DMS 273 treated with DMSO at 0.1 percent for 48 hours (cell line): ENCODE data around the gene ID3.

Experiments
- DNase-seq: peaks from one replicate; lab custom pipeline; 2025; lab: John Stamatoyannopoulos, UW

ID3 gene

DNA sequence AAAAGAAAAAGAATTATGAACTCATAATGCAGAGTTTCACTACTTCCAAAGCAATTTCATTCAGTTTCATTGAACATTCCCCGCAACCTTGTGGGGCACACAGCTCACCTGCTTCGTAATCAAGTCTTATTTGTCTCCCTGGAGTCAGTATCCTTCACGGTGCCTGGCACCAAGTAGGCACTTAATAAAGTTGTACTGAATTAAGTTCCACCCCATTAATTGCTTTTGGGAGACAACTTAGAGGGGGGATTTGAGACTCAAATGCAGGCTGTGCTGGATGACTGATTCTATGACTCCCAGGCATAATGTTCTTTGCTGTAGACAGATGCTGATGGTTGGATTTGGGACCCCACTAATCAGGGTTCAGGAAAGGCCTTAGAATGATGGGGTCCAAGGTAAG is 6.5 kb upstream of the ID3 start:
- DNase-seq: no peak

DNA sequence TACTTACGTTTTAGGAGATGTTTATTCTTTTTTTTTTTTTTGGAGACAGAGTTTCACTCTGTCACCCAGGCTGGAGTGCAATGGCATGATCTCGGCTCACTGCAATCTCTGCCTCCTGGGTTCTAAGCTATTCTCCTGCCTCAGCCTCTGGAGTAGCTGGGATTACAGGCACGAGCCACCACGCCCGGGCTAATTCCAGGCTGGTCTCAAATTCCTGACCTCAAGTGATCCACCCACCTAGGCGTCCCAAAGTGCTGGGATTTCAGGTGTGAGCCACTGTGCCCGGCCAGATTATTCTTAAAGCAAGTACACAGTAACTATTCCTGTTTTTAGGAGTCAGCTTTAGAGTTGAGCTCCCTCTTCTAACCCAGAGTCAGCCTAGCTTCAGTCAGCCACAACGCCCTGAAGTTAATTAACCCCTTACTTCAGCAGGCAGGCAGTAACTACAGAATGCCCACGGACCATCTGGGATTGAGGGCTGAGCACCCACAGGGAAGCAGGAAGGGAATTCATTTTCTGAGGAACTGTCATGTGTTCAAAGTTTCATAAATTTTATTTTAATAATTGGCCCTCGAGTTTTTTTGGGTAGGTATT is 5.3 kb upstream of the ID3 start:
- no peak for DNase-seq

DNA sequence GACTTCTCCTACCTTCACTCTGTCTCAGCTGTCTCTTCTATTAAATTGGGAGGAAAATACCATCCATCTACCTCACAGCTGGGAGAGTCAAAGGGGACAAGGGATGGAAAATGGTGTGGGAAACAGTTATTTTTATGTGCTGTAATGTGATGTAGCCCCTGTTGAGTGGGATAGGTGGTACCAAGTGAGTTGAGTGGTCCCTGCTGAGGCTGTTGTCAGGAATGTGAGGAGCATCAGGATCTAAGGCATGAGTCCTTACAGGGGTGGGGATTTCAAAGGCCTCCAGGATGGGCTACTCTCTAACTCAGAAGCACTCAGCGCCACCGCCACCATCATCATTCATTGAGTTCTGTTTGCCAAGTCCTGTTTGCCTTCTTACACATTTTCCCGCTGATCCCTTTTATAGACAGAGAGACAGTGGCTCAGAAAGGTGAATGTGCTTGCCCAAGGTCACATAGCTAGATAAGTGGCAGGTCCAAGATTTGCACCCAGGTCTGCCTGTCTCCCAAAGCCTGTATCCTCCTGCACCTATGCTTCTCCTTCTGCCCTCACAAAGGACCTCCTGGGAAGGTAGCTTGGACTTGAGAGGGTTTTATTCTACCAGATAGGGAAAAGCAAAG is 4.6 kb upstream of the ID3 start:
- no peak for DNase-seq

DNA sequence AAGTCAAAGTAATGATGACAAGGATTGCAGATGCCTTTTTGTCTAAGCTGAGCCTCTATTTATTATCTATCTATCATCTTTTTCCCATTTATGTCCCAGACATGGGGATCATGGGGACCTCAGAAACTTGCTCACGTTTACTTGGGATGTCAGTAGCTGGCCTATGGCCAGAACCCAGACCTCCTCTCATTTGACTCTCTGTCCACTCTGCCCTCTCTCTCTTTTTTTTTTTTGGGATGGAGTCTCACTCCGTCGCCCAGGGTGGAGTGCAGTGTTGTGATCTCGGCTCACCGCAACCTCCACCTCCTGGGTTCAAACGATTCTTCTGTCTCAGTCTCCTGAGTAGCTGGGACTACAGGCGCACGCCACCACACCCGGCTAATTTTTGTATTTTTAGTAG is 3.7 kb upstream of the ID3 start:
- DNase-seq: no peak

DNA sequence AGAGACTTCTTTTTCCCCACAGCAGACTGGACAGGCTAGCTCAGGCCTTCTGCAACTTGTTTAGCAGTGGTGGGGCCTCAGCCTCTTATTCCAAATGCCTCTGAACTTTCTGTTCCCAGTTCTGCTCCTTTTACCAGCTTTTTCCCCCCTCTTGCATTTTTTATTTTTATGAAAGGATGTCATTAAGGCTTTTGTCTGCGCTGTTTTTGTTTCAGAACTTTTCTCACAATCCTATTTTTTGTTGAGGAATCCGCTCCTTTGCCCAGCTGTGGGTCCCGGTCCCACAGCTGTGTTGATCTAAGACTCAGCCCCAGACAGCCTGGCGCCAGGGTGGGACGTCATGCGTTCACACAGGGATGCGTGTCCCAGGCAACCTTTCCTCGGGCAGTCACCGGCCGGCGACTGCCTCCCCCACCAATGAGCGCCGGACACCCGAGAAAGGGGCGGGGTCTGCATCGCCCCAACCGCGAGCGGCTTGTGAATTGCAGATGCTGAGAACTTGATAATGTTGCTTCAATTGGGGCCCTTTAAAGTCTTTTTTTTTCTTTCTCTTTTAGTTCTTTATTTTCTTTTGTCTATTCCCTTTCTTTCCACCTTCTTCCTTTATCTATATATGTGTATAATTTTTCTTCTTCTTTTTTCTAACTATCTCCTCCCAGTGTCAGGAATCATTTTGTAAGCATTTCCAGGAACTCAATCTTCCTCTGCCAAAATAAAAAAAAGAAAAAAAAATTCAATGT is 3.0 kb upstream of the ID3 start:
- peak; percentile 93 for DNase-seq

DNA sequence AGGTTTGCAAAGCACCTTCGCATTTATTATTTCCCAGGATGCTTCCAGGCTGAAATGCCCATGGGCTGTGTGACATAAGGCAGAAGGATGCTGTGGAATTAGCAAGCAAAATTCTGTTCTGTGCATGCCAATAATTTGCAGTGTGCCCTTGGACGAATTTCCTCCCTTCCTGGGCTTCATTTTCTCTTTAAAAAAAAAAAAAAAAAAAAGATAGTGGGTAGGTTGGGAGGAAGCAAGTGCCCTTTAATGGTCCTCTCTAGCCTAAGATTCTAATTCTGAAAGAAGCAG is 2.5 kb upstream of the ID3 start:
- DNase-seq: no peak

DNA sequence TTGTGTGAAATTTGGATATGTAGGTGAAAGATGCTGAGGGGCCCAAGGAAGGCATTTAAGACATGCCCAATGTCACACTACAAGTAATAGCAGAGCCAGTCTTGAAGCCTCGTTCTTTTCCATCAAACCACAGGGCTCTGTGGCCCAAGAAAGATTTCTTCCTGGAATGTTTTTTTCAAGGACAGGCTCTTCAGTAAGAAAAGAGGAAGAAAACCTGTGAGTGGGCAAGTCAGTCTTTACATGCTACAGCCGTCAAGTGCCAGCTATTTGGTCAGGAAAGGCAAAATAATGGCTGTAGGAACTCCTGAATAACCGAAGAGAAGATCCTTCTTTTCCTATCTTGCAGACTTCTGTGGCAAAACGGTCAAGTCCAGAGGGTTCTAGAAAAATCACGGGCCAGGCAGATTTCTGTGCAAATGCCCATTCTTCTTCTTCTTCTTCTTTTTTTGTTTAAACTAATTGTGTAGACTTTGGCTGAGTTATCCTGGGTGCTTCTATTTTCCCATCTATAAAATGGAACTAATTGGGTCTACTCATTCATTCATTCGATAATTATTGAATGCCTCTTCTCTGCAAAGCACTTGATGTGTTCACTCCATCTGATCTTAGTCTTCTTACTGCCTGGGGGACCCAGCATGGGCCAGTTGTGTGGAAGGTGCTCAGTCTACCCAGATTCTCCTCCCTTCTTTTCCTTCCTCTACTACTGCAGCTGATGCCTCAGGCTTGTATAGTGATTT is 1.9 kb upstream of the ID3 start:
- DNase-seq: no peak

DNA sequence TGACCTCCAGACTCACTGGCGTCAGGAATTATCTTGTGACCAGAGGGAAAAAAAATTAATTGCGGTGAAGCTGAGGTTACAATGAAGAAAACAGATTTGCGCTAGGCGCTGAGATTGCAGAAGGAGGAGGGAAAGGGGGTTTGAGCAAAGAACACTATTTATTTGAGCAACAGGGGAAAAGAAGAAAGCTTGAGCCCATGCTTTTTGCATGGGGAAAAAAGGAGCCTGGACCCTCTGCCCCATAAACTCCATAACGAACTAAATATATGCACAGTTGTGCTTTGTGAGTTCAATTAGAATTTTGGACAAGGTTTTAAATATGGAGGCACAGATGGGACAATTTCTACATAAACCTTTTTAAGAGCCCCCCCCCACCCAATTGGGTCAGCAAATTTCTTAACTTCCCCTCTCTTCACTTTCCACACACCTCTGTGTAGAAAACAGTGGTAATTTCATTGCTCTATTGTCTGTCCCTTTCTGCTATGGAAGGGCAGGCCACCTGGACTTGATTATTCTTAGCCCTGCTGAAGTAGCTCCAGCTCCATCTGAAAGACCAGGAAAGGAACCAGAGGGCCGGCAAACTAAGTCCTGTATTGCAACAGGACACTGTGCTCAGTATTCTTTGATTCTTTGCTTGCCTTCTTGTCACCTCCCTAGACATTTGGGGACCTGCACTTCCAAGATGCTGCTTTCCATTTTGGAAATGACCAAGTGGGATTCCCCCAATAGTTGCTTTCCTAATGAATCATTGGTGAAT is 862 bp upstream of the ID3 start:
- no peak for DNase-seq

DNA sequence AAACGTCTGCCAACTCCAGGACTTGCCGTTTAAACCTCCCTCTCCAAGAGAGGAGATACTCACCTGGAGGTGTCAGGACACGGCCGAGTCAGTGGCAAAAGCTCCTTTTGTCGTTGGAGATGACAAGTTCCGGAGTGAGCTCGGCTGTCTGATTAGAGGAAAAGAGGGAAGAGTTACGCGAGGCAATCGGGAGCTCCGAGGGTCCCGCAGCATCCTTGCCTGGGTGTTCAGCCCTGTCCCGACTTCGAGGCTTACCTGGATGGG is 497 bp downstream of the ID3 start:
- DNase-seq: no peak

DNA sequence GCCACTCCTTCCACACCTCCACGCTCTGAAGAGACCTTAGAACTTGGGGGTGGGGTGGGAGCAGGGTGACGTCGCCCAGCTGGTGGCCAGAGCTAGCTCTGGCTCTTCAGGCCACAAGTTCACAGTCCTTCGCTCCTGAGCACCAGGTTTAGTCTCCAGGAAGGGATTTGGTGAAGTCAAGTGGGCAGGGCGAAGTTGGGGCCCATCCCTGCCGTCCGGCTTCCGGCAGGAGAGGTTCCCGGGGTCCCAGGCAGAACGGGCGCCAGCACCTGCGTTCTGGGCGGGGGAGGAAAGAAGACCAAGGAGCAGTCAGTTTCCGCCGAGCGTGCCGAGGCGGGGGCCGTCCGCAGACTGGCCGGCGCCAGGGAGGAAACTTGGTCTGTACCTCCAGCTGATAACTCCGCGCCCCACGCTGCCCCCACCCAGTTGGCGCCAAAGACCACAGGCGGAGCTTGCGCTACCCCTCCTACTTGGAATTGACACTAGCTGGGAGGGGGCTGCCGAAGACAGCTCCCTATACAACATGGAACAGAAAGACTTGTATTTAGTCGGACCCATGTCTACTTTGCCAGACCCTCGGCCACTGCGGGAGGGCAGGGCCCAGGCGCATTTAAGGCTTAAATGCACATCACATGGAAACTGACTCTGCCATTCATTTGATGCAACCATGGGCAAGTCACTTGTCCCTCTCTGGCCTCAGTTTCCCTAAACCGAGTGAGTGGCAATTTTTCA is 995 bp downstream of the ID3 start:
- peak; percentile 67 for DNase-seq

DNA sequence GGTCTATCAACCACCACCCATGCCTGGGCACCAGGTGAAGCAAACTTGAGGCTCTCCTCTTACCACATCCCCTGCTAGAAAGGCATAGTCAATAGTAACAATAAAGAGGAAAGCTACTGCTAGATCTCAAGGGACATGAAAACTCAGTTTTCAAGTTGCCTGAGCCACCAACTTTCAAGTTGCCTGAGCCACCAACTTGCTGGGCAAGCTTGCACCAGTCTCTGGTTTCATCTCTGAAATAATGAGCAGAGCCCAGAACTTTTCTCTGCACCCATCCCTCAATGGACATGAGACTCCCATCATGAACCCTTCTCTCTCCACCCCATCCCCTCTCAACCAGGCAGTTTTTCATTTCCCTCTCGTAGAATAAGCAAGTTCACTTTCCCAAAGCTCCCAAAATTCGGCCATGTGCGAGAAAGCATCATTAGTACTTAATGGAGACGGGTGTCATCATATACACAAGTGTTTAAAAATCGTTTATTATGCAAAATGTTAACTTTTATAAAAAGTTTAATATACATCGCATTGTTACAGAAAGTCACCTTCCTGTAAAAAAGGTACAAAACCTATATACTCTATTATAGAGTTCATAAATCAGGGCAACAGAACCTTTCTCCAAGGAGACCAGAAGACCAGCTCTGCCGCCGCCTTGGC is 1.7 kb downstream of the ID3 start:
- no peak for DNase-seq

DNA sequence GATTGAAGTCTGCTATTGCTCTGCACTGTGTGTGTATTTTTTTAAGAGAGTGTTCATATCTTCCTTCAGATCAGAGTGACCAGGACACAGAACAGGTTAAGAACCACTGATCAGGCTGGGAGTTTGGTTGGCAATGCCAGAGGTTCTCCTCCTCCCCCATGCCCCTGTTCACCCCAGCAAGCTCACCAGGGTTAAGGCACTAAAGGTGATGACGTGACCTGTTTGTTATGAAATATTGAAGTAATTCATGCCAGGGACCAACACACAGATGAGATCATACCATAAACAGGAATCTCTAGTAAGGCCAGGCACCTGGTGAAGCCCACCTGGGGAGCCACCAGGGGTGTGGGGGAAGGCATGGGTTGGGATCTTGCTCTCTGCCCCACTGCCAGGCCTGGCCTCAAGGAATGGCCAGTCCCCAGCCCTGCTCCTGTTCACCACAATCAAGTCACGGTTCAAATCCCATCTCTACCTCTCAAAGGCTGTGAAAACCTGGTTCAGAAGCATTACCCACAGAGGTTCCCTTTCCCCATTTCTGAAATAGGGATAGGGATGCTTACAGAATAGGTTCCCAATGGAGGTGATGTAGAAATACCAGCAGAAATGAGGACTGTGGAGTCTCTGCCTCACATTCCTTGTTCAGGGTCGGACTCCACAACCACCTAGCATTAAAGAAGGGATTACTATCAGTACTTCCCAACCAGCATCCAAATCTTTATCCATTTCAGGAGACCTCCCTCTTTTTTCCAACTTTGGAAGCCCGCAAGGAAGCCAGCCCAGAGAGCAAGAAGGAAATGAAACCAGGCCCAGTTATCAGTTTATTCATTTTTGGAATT is 2.4 kb downstream of the ID3 start:
- DNase-seq: peak; percentile 61

DNA sequence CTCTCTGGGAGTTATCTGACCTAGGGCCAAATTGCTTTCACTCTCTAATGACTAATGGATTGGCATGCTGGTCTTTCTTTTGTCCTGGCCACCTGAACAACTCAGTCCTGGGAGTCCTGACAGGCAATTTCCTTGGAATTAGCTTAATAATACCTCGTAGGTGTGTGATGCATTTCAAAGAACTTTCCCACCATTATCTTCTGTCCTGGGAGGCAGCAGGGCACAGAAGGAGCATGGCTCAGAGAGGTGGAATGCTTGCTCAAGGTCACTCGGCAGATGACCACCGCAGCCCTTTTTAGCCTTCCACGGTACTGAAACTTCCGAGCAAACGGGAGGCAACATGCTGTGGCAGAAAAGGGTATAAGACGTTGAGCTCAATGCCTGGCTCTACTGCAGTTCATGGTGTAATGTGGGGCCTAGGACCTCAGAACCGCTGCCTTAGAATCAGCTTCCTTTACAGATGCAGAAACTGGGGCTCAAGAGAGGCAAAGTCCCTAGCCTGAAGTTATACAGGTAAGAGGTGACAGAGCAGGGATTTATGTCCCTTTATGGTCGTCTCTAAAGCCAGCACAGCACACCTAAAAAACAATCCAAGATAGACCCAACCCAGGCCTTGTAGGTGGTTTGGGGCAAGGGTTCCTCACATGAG is 3.2 kb downstream of the ID3 start:
- DNase-seq: peak; percentile 80

DNA sequence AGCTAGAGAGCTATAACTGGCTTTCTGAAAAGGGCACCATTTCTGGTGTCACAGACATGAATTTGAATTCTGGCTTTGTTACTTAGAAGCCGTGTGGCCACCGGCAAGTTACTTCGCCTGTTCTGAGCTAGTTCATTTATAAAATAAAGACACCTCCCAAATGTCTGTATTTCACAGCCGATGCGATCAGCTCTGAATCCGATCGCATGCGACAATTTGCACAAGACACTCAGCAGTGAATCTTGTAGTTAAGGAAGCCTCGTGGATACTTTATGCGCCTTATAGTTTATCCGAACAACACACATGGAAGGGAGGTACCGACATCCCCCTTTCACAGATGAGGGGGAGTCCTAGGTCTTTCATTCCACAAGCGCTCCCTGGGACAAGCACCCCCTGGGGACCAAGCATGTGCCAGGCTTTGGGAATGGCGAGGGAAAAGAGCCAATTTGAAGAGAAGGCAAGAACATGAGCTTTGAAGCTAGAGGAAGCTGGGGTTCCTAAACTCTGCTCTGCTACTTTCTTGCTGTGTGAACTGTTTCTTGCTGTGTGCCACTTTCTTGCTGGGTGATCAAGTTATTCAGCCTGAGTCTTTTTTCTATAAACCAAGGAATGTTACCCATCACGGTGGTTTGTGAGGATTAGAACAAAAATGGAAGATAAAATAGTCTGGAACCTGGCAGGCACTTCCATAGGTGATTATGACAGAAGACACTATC is 3.9 kb downstream of the ID3 start:
- DNase-seq: peak; percentile 81

DNA sequence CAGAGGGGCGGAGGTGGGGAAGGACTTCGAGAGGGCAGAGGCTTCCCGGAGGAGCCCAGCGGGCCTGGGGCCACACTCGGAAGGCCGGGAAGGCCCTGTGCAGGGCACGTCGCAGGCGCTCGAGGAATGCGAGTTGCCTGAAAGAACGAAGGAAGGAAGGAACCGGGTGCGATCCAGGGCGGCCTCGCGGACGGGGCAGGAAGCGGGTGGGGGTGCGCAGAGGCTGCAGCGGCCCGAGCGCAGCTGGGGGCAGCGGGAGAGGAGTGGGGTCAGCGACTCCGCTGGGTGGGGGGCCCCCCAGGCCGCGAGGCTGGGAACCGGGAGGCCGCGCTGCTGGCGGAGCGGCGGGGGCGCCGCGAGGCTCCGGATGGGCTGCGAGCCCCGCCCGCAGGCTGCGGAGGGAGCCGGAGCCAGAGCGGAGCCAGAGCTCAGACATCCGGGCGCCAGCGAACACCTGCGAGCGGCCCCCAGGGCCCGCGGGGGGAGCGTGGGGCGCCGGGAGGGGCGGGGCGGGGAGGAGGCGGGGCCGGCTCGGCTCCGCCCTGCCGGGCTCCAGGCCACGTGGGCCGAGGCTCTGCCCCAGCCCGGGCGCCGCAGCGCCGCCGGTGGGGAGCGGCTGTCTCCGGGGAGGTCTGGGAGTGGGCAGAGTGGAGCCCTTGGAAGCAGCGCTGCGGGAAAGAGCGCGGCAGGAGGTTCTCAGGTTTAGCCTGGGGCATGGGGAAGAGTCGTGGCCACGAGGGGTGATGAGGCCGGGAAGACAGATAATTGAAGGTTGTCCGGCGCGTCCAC is 4.6 kb downstream of the ID3 start:
- peak; percentile 86 for DNase-seq

DNA sequence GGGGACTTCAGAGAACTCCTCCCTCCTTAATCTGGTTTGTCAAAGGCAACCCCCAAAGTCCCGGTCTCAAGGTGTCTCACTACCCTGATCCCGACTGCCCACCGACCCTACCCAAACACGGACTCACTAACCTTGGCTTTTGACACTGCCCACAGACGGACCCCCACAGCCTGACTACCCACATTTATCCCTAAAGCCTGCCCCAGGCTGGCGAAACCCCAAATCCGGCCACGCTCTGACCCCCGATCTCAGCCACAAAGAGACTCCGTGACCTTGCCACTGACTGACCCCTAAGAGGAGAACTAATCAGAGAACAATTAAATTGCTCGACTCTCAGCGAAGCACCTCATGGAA is 5.2 kb downstream of the ID3 start:
- DNase-seq: no peak

DNA sequence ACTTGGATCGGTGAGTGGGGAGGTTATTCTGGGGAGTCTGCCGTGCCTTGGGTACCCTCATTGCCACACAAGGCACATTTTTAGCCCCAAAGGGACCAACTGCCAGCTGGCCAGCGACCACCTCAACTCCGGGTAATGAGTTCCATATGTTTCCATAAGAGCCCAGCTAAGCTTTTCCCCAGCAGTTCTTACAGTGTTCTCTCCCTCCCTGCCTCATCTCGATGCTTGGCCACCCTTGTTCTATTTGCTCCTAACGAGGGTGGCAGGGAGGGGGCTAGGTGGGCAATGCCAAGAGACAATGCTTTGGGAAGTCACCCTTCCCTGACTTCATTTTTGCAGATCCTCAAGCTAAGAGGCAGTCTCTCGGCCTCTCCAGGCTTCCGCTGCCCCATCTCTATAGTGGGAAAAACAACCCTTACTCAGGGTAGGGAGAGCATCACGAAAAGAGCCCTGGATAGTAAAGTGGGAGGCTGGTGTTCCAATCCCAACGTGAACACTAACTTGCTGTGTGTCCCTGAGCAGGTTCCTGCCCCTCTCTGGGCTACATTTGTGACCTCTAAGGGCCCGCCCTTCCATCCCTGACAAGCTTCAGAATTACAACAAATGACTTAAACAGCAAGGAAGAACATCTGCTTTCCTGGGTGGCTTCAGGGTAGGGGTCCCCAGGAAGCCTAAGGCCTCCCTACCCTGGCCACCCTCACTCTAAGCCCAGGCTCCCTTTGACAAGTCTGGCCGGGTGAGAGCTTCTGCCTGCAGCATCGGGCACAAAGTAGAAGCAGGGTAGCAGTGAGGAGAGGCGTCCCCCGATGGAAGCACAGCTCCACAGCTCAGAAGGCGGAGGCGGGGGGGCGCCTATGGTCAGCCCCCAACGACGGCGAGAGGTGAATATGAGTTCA is 5.8 kb downstream of the ID3 start:
- DNase-seq: no peak

DNA sequence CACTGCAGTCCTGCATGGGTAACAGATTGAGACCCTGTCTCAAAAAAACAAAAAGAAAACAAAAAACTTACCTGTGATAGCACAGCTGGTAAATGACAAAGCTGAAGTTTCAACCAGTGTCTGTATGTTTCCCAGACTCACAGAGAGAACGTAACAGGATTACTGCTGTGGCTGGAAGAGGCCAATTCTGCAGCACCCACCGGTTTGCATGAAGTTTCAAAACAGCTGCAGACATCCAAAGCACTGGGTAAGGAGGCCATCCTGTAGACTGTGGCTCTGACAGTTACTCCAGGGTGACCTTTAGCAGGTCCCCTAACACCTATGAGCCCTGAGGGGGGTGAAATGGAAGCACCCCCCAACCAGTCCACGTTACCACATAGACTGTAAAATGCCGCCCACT is 7.5 kb downstream of the ID3 start:
- no peak for DNase-seq
